Activated T-cell treated with anti-CD3 and anti-CD28 coated beads, Interleukin-2, amount 50 U/mL, for 1 hour (primary cell): Measurements from ENCODE around the gene THAP11.
A peak's percentile ranks its signal among the peaks of the same experiment; 100 is the strongest.
"Not testable (repeated sequence)": the region's sequence is repeated elsewhere in the genome, so short reads cannot be mapped to it uniquely, and the experiment has no call there.

Experiments
- DNase-seq: peaks from one replicate; pipeline ENCODE4 v3.0.0-alpha.2; 2020

The THAP11 gene

DNA sequence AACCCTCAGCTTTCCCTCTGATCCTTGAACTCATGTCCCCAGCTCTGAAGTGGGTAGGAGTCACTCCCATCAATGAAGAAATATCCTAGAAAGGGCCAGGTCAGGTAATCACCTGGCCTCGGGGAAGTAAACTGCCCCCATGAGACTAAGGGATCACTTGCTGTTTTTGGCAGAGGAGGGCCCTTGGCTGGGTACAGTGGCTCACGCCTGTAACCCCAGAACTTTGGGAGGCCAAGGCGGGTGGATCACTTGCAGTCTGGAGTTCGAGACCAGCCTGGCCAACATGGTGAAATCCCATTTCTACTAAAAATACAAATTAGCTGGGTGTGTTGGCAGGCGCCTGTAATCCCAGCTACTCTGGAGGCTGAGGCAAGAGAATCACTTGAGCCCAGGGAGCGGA is 21.9 kb downstream of the THAP11 start:
- not testable (repeated sequence) for DNase-seq

DNA sequence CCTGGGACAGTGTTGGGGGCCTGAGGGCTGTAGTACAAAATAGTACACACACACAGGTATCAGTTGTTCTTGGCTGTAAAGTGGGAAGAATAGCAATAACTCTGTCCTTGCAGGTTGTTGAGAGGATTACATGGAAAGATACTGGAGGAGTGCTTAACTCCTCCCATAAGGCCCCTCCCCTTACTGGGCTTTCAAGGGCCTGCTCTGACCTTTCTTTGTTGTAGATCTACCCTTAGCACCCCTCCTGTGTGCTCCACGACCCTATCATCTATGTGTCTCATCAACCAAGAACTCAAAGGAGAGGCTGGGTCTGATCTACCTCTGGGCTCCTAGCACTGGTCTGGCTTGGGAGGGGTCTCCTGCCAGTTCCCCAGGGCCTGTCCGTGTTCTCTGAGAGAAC is 22.5 kb downstream of the THAP11 start:
- DNase-seq, result no peak

DNA sequence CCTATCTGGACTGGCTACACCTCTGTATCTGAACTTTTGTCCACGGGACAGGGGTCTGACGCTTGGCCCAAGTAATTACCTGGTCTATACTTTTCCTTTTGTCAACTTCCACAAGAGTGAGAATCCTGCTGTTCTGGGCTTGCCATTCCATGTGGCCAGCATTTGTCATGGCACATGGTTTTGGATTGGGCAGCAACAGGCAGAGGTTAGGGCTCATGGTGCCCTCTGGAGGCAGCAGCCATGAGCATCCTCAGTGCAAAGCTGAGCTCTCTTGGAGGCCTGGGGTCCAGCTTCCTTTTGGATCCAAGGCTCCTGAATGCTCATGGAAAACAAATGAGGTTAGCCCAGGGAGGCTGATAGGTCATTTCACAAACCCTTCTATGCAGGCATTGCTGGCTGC is 23.2 kb downstream of the THAP11 start:
- no peak for DNase-seq

DNA sequence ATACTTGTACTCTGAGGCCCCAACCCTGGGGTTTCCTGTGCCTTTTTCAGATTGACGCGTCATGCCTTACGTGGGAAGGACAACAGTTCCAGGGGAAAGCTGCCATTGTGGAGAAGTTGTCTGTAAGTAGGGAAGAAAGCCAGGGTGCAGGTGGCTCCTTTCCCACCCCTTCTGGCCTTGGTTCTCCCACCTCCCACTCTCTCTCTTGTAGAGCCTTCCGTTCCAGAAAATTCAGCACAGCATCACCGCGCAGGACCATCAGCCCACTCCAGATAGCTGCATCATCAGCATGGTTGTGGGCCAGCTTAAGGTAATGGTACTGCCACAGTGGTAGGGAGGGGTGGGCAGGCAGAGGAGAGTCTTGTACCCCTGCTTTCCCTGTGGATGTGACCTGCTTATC is 26.2 kb downstream of the THAP11 start:
- no peak for DNase-seq

DNA sequence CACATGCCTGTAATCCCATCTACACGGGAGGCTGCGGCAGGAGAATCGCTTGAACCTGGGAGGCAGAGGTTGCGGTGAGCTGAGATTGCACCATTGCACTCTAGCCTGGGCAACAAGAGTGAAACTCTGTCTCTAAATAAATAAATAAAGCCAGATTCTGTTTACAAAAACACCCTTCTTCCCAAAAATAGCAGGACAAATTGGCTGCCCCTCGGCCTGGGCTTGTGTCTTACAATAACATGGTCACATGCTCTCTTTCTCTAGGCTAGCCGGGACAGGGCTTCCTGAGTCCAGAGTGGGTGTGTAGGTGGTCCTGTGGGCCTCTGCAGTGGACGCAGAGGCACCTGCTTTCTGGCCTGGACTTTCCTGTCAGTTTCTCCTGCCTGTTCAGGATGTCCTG is 27.5 kb downstream of the THAP11 start:
- no peak for DNase-seq

DNA sequence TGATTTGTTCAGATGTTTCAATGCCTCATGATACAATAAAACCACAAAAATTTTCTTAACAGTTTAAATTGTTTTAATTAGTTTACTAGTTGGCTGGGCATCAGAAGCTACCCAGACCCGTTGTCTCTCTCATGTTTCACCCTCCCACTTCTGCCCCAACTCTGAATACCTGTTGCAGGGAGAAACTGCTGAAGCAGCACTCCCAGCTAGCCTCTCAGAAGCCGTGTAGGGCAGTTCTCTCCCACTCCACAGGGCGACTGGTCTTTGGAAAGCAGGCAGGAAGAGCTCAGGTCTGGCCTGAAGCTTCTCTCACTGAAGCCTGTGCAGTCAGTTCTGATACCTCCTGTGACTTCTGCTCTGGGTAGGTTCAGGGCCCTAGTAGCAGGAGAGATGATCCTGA is 29.1 kb downstream of the THAP11 start:
- DNase-seq, result no peak

DNA sequence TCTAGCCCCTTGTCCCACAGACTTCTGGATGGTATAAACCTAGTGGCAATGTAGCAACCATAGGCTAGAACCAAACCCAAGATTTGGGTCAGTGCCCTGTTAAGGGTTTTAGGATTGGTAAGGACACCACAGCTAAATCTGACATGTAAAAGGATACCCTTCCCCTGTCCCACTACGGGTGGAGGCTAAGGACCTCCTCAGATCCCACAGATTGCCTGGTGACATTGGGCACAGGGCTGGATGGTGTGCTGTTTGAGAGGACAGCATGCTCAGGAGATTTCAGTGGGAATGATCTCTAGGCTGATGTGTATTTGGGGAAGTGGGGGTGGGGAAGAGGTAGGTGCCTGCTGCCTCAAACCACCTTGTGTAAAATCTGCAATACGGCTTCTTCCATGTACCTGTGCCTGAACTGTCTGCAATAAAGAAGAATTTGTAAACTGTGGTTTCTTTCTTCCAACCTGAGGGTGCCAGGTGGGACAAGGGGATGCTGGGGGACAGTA is 30.1 kb downstream of the THAP11 start:
- no peak for DNase-seq

DNA sequence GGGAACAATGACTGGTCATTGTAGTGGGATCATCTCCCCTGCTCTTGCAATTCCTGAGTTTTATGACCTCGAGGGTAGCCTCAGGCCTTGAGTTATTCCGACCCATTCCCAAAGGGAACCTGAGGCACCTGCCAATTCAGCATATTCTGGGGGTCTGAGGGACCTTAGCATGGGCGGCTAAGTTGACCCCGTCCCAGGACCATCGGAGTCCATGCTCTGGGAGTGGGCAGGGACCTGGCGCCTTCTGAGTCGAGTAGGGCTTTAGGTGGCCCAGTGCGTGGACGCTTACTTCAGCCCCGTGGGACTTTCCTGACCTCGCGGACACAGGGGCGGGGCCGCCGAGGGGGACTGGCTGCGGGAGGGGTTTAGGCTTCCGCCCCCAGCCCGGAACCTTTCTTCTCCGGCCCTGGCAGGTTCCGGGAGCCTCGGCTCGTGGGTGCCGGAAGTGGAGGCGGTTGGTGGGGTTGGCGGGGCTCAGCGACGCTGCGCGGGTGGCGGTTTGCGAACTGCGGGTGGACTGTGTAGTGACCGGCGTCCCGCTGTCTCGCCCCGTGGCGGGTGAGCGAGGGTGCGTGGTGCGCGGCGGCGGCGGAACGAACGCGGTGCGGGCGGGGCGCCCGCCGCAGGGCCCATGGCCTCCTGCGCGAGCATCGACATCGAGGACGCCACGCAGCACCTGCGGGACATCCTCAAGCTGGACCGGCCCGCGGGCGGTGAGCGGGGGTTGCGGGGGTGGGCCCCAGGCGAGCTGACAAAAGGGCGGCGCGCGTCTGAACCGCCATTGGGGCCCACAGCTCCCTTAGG is 30.7 kb downstream of the THAP11 start, which contains the start of gene EDC4:
EDC4 (plus strand) TSS at position 422 of the 804 bp plus-strand sequence; CDS start at position 632, 210 bp downstream.
- DNase-seq, result peak; percentile 93

DNA sequence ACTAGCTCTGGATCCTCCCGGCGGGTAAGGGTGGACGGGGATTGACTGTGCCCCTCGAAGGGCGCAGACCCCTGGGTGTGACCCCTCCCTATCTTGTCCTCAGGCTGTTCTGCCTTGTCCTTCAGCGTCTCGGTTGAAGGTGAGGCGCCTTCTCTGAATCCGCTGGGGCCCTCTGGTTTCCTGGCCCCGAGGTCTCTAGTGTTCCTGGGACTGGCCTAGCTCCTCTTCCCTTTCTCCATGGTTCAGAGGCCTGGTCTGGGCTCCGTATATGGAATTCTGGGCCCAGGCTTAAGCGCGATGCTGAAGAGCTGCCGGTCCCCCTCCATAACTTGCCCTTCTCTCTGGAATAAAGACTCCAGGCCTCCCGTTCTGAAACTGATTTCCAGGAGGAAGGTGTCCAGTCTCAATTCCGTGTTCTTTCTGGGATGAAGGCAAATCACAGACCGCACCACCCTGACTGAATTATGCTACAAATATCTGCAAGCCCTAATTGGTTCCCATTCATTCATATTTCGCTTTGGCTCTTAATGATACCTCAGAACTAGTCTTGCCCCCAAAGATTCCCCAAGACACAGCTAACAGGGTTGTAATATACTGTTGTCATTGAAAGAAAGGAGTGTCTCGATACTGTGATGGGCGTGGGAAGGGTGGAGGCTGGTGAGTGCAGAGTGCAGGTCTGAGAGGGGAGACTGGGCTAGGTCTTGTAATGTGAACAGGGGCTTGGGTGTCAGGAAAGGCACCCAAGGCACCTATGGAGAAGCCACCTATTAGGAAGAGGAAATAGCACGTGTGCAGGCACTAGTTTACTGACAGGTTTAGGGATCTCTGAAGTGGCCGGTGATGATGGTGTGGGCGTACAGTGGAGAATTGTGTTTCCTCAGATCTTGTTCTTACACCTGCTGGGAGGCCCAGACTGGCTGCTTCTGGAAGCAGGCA is 31.6 kb downstream of the THAP11 start:
- DNase-seq, result no peak

DNA sequence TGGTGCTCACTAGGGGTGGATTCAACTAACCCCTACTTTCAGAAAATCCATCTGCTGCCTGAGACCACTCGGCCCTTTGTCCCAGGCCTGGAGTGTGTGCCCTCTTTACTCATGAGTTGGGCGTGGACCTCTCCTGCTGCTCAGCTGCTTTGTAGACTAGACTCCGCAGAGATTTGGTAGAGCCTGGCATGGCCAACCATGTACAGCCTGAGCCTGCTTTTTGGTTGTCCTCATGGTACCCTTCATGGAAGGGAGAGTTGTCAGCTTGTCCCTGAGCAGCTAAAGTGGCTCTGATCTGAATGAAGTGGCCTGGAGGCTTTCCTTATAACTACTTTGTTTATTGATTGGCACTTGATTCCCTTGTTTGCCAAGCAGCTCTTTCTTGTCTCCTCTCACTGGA is 32.3 kb downstream of the THAP11 start:
- DNase-seq, result no peak

DNA sequence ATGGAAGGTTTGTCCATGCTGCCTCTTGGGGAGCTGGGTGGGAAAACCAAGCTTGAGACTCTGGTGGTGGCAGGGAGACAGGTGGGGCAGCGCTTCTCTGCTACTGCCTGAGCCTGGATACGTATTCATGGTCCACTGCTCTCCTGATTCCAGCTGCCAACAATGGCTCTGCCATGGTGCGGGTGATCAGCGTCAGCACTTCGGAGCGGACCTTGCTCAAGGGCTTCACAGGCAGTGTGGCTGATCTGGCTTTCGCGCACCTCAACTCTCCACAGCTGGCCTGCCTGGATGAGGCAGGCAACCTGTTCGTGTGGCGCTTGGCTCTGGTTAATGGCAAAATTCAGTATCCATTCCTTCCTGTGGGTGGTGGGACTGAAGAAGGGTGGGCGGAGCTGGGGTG is 34.9 kb downstream of the THAP11 start:
- no peak for DNase-seq

DNA sequence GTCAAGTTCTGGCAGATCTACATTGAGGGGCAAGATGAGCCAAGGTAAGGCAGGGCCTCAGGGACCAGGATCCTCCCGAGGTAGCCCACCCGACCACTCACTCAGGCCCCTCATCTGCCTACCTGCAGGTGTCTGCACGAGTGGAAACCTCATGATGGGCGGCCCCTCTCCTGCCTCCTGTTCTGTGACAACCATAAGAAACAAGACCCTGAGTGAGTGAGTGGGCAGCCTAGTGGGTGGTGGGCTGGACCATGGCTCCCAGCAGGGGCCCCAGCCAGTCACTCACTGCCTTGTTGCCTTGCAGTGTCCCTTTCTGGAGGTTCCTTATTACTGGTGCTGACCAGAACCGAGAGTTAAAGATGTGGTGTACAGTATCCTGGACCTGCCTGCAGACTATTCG is 36.1 kb downstream of the THAP11 start:
- DNase-seq, result no peak

DNA sequence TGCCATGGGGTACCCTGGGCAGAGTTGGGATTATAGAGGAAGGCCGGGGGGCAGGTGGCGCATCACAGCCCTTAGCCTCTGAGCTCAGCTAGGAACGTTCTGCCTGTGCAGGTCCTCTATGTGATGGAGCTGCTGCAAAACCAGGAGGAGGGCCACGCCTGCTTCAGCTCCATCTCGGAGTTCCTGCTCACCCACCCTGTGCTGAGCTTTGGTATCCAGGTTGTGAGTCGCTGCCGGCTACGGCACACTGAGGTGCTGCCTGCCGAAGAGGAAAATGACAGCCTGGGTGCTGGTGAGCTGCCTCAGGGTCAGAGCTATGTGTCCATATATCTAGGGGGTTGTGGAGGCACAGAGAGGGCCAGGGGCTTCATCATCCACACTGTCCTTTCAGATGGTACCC is 36.7 kb downstream of the THAP11 start:
- no peak for DNase-seq

DNA sequence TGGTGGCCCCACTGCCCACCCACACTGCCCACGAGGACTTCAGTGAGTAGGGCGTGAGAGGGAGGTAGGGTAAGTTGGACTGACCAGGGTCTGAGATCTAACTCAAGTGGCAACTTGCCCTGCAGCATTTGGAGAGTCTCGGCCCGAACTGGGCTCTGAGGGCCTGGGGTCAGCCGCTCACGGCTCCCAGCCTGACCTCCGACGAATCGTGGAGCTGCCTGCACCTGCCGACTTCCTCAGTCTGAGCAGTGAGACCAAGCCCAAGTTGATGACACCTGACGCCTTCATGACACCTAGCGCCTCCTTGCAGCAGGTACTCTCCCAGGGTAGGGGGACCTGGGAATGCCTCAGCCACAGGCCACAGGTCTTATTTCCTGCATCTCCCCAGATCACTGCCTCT is 37.3 kb downstream of the THAP11 start:
- no peak for DNase-seq

DNA sequence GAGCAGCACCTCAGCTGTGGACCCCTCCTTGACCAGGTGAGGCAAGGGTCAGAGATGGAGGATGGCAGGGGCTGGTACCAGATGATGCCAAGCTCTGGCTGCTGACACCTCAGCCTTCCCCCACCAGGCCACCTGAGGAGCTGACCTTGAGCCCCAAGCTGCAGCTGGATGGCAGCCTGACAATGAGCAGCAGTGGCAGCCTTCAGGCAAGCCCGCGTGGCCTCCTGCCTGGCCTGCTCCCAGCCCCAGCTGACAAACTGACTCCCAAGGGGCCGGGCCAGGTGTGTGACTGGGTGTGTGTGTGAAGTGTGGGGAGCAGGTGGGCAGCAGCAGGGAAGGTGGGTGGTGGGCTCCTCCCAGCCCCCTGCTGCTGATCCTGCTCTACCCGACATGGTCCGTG is 37.8 kb downstream of the THAP11 start:
- DNase-seq, result no peak

DNA sequence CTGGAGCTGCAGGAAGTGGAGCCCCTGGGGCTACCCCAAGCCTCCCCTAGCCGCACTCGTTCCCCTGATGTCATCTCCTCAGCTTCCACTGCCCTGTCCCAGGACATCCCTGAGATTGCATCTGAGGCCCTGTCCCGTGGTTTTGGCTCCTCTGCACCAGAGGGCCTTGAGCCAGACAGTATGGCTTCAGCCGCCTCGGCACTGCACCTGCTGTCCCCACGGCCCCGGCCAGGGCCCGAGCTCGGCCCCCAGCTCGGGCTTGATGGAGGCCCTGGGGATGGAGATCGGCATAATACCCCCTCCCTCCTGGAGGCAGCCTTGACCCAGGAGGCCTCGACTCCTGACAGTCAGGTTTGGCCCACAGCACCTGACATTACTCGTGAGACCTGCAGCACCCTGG is 38.5 kb downstream of the THAP11 start:
- DNase-seq, result no peak

DNA sequence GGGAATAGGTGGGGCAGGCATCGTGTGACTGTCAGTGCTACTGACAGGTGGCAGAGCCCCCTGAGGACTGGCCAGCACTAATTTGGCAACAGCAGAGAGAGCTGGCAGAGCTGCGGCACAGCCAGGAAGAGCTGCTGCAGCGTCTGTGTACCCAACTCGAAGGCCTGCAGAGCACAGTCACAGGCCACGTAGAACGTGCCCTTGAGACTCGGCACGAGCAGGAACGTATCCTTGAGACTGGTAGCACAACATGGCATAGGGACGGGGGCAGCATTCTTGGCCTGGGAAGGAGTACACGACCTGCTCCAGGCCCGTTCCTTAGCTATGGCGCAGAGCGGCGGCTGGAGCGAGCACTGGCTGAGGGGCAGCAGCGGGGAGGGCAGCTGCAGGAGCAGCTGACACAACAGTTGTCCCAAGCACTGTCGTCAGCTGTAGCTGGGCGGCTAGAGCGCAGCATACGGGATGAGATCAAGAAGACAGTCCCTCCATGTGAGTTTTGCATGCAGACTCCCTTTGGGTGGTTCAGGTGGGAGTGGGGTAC is 39.6 kb downstream of the THAP11 start:
- no peak for DNase-seq

DNA sequence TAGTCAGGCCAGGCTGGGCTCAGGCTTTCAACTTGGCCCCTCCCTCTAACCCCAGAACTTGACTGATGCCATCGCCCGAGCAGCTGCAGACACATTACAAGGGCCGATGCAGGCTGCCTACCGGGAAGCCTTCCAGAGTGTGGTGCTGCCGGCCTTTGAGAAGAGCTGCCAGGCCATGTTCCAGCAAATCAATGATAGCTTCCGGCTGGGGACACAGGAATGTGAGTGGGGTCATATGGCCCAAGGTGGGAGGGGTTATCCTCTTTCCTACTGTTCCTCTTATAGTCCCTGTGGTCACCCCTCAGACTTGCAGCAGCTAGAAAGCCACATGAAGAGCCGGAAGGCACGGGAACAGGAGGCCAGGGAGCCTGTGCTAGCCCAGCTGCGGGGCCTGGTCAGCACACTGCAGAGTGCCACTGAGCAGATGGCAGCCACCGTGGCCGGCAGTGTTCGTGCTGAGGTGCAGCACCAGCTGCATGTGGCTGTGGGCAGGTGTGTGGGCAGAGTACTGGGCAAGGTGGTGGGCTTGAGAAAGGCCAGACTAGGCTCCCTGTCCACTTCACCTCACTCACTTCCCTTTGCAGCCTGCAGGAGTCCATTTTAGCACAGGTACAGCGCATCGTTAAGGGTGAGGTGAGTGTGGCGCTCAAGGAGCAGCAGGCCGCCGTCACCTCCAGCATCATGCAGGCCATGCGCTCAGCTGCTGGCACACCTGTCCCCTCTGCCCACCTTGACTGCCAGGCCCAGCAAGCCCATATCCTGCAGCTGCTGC is 40.4 kb downstream of the THAP11 start:
- no peak for DNase-seq

DNA sequence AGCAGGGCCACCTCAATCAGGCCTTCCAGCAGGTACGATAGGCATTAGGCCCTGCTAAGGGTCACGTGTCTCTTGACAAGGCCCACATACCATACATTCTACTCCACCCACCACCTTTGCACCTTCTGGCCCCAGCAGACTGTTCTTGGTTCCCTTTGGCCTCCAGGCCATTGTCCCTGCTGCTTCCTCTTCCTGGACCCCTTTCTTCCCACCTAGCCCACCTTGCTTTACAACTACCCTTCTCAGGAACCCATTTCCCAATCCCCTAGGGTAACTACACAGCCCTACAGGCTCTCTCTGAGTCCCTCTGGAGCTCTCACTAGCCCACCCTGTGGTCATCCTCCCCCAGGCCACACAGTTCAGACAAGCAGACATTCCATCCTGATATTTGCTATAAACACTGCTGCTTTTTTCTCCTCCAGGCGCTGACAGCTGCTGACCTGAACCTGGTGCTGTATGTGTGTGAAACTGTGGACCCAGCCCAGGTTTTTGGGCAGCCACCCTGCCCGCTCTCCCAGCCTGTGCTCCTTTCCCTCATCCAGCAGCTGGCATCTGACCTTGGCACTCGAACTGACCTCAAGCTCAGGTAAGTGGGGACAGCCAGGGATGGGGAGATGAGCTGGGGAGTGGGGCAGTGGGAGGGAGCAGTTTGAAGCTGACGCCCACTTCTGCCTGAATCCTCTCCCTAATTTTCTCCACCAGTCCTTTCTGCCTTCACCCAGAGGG is 41.2 kb downstream of the THAP11 start:
- DNase-seq, result no peak

DNA sequence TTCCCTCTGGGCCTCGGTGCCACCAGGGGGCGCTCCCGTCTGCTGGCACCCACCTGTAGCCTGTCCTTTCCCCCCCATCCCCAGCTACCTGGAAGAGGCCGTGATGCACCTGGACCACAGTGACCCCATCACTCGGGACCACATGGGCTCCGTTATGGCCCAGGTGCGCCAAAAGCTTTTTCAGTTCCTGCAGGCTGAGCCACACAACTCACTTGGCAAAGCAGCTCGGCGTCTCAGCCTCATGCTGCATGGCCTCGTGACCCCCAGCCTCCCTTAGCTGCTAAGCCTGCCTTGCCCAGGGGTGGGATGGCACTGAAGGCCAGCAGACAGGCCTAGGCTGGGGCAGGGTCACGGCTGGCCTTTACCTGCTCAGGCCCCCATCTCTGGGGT is 41.7 kb downstream of the THAP11 start:
- DNase-seq, result peak; percentile 80

DNA sequence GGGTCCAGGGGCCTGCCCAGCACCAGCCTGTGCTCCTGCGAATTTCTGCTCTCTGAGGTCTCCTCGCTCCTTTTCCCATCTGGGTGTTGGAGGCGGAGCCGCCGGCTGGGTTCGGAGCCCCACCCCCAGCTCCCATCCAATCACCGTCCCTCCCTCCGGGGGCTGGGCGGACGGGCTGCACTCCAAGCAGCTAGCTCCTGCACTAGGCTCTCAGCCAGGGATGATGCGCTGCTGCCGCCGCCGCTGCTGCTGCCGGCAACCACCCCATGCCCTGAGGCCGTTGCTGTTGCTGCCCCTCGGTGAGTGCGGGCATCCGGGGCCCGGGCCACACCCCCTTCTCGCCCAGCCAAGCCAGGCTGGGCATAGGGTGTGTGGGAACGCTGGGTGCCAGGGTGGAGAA is 42.6 kb downstream of the THAP11 start, which contains the start of gene NRN1L:
NRN1L (plus strand) TSS at position 202 of the 400 bp plus-strand sequence; CDS start at position 221, 19 bp downstream.
- no peak for DNase-seq

DNA sequence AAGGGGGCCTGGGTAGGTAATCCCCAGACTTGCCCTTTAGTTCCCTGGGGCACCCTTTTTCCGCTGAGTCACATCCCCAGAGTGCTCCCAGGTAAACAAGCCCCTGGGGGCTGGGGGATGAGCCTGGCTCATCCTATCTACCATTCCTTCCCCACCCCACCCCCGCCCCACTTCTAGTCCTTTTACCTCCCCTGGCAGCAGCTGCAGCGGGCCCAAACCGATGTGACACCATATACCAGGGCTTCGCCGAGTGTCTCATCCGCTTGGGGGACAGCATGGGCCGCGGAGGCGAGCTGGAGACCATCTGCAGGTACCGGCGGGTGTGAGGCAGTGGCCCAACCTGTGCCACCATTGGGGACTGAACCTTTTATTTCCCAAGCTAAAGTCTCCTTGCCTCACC is 43.4 kb downstream of the THAP11 start:
- DNase-seq, result no peak
